ENCODE measurements around the gene ARNT2.
A peak's percentile ranks its signal among the peaks of the same experiment; 100 is the strongest.

Gene ARNT2

GRCh38 chr15:80462836-80463512 lies 58.8 kb downstream of the ARNT2 start:
- Mint-ChIP-seq H3K9me3 (no peaks in the 10 kb centered on the region), H3K27ac (no peak overlapping the region), H3K4me3 (no peak overlapping the region), H3K36me3 (no peaks in the 10 kb centered on the region), H3K4me1 (no peaks in the 10 kb centered on the region)
- DNase-seq (ENCODE audit: low spot score in 2 of 2) (no peak), ATAC-seq (no peak)

GRCh38 chr15:80464951-80465625 lies 60.9 kb downstream of the ARNT2 start:
- Mint-ChIP-seq H3K9me3 (no peaks in the 10 kb centered on the region), H3K27ac (no peak overlapping the region), H3K36me3 (no peaks in the 10 kb centered on the region), H3K4me3 (no peak overlapping the region), H3K4me1 (no peaks in the 10 kb centered on the region)
- DNase-seq (ENCODE audit: low spot score in 2 of 2) = no peak
- no peak for ATAC-seq

DNA sequence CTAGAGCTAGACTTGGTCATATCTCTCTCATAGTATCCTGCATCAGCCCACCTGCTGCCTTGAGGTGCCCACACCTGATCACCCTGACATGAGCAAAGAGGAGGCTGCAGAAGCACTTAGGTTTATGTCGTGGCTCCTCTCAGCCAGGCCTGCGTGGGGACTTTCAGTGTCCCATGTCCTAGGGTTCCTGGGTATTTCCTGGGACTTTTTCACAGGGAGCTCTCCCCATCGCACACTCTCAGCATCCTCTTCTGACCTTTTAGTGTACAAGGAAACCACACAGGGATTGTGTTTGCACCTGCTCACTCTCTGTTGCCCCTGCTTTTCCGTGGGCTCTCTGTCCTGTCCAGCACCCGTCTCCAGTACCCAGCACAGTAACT lies 61.4 kb downstream of the ARNT2 start:
- Mint-ChIP-seq H3K36me3 (no peaks in the 10 kb centered on the region), H3K4me3 (no peak overlapping the region), H3K27ac (no peak overlapping the region), H3K4me1 (no peaks in the 10 kb centered on the region), H3K9me3 (no peaks in the 10 kb centered on the region)
- no peak for DNase-seq (ENCODE audit: low spot score in 2 of 2)
- ATAC-seq = peak; percentile 24

DNA sequence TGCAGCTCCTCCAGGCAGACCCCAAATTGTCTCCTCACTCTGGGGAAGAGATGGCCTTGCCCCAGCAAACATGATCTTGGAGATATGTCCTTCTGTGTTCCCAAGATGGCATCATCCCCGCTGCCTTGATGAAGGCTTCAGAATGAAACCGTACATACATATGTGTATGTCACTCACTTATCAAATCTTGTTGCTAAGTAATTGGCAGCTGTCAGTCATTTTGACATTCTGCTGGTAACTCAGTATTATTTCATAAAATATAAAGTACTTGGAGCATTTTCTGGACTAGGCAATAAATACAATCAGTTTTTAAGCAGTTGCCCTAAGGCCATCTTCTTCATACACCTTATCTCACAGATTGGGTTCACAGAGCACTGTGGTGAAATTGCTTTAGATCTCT lies 62.4 kb downstream of the ARNT2 start:
- ATAC-seq (no peak), DNase-seq (ENCODE audit: low spot score in 2 of 2) (no peak)
- Mint-ChIP-seq H3K9me3 (no peaks in the 10 kb centered on the region), H3K27ac (no peak overlapping the region), H3K4me1 (no peaks in the 10 kb centered on the region), H3K36me3 (no peaks in the 10 kb centered on the region), H3K4me3 (no peak overlapping the region)

- no peak for ATAC-seq
- no peaks in the 10 kb centered on the region for H3K9me3 Mint-ChIP-seq
- no peak overlapping the region for H3K4me3 Mint-ChIP-seq
These were observed 63.1 kb downstream of the ARNT2 start for GRCh38 chr15:80467311-80467714.

DNA sequence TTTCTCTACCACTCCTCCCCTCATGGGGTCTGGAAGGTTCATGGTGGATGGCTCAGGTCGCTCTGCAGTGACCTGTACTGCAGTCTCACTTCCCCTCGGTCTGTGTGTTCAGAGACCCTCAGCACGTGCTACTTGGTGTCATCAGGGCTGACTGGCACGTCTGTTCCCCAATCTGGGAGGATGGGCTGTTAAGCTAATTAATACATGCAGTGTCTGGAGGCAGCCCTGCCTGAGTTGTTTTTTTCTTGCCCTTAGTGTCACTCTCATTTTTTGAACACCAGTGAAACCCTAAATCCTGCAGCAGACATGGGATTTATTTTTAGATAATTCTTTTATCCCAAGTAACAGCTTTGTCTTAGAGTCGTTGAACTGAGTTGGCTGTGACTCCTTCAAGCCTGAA lies 64.6 kb downstream of the ARNT2 start:
- Mint-ChIP-seq H3K27ac (no peak overlapping the region), H3K4me1 (no peaks in the 10 kb centered on the region)

More at GRCh38 chr15:80467311-80467714, 63.1 kb downstream of the ARNT2 start:
- Mint-ChIP-seq H3K4me1 (no peaks in the 10 kb centered on the region), H3K36me3 (no peaks in the 10 kb centered on the region), H3K27ac (no peak overlapping the region)
- DNase-seq (ENCODE audit: low spot score in 2 of 2) = no peak

GRCh38 chr15:80471881-80472280 lies 67.7 kb downstream of the ARNT2 start:
- no peaks in the 10 kb centered on the region for H3K9me3 Mint-ChIP-seq
- H3K36me3 Mint-ChIP-seq = no peaks in the 10 kb centered on the region
- H3K4me1 Mint-ChIP-seq = no peaks in the 10 kb centered on the region
- H3K4me3 Mint-ChIP-seq = no peak overlapping the region
- ATAC-seq (no peak), DNase-seq (ENCODE audit: low spot score in 2 of 2) (no peak)
- no peak overlapping the region for H3K27ac Mint-ChIP-seq

More for the DNA sequence above, 64.6 kb downstream of the ARNT2 start:
- Mint-ChIP-seq H3K36me3 (no peaks in the 10 kb centered on the region), H3K4me3 (no peak overlapping the region), H3K9me3 (no peaks in the 10 kb centered on the region)
- ATAC-seq (no peak), DNase-seq (ENCODE audit: low spot score in 2 of 2) (no peak)

- no peaks in the 10 kb centered on the region for H3K4me1 Mint-ChIP-seq
- no peak overlapping the region for H3K27ac Mint-ChIP-seq
- no peaks in the 10 kb centered on the region for H3K36me3 Mint-ChIP-seq
- DNase-seq (ENCODE audit: low spot score in 2 of 2) = no peak
- ATAC-seq = no peak
- H3K4me3 Mint-ChIP-seq = no peak overlapping the region
- H3K9me3 Mint-ChIP-seq = no peaks in the 10 kb centered on the region
These were observed 69.4 kb downstream of the ARNT2 start for GRCh38 chr15:80473286-80474223.

GRCh38 chr15:80474224-80475215 lies 70.3 kb downstream of the ARNT2 start:
- Mint-ChIP-seq H3K36me3 (no peaks in the 10 kb centered on the region), H3K27ac (no peak overlapping the region), H3K4me1 (no peaks in the 10 kb centered on the region), H3K9me3 (no peaks in the 10 kb centered on the region), H3K4me3 (no peak overlapping the region)
- DNase-seq (ENCODE audit: low spot score in 2 of 2) (no peak), ATAC-seq (no peak)

GRCh38 chr15:80475572-80475971 lies 71.4 kb downstream of the ARNT2 start:
- H3K36me3 Mint-ChIP-seq = no peaks in the 10 kb centered on the region

DNA sequence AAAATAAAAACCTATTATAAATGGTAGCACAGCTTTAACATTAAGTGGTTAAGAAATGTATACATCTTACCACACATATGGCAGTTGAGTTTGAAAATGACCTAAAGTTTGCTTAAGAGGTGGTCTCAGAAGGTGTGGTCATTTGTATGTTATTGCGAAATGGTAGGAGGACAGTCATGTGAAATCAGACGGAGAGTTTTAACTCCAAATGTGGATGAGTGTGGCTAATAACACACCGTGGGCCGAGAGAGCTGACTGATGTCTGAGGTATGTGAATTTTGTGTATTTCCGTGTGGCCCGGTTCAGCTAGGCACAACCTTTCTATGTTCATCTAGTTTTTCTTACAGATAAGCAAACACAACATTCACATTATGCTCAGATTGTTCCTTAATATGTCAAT lies 71.9 kb downstream of the ARNT2 start:
- Mint-ChIP-seq H3K27ac (no peak overlapping the region), H3K4me3 (no peak overlapping the region)

More at GRCh38 chr15:80475572-80475971, 71.4 kb downstream of the ARNT2 start:
- Mint-ChIP-seq H3K4me3 (no peak overlapping the region), H3K27ac (no peak overlapping the region), H3K9me3 (no peaks in the 10 kb centered on the region), H3K4me1 (no peaks in the 10 kb centered on the region)
- DNase-seq (ENCODE audit: low spot score in 2 of 2) (no peak), ATAC-seq (no peak)

DNA sequence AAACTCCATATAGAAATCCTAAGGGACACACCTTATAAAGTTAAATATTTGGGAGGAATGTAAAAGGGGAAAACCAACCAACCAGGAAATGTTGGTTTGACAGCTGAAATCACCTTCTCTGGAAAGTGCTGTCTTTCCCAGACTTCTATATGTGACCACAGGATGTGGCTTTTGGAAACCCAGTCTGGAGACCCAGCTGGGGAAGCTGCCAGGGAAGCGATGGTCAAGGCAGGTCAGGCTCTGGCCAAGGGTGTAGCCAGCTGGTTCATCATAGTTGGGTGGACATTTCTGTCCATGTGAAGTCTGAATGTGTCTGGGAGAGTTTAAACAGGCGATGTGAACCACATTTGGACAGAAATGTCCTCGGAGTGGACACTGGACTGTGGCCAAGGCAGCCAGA lies 73.9 kb downstream of the ARNT2 start:
- H3K27ac Mint-ChIP-seq = no peak overlapping the region
- no peaks in the 10 kb centered on the region for H3K36me3 Mint-ChIP-seq
- no peaks in the 10 kb centered on the region for H3K9me3 Mint-ChIP-seq
- ATAC-seq (no peak), DNase-seq (ENCODE audit: low spot score in 2 of 2) (no peak)
- no peaks in the 10 kb centered on the region for H3K4me1 Mint-ChIP-seq
- no peak overlapping the region for H3K4me3 Mint-ChIP-seq

More for the DNA sequence above, 71.9 kb downstream of the ARNT2 start:
- no peak for ATAC-seq
- H3K36me3 Mint-ChIP-seq = no peaks in the 10 kb centered on the region
- H3K9me3 Mint-ChIP-seq = no peaks in the 10 kb centered on the region
- H3K4me1 Mint-ChIP-seq = no peaks in the 10 kb centered on the region
- no peak for DNase-seq (ENCODE audit: low spot score in 2 of 2)

DNA sequence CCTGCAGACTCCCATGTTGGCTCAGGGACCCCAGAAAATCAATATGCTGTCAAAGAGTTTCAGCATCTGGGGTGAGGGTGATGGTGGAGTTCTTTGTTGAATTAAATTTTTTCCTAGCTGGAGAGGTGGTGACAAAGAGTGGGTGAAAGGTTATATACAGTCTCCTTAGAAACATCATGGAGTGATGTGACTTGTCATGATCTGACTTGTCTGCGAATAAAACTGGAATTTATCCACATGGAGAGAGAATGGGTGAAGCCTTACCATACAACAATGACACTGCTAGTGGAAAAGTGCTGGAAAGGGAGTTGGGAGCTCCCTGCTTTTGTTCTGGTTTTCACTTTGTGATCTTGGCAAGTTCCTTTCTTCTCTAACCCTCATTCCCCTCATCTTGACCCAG lies 75.0 kb downstream of the ARNT2 start:
- Mint-ChIP-seq H3K9me3 (no peaks in the 10 kb centered on the region), H3K36me3 (no peaks in the 10 kb centered on the region), H3K4me1 (no peaks in the 10 kb centered on the region), H3K27ac (no peak overlapping the region), H3K4me3 (no peak overlapping the region)
- DNase-seq (ENCODE audit: low spot score in 2 of 2) = no peak
- ATAC-seq = no peak

DNA sequence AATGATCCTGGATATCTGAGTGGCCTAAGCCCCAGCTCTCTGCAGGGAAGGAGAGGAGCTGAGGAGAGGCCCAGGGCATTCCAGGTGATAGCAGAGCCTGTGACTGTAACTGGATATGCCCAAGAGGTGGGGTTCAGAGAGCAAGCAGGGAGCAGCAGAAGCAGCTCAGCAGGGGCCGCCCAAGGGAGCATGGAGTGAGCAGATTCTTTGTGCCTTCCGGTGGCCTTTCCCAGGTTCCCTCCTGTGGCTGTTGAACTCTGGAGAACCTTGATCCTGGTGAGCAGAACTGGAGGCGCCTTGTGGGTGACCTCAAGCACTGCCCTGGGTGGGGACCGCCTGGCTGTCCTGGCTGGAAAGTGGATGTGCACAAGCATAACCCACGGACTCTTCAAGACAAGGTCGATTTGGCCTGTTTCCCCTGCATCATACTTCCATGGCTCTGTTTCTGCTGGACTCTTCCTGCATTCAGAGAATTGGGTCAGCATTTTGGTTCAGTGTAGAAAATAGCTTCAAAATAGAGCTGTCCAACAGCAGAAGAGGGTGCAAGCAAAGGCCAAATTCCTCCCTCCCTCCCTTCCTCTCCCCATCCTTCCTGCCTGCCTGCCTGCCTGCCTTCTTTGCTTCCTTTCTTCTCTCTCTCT lies 76.1 kb downstream of the ARNT2 start:
- H3K4me1 Mint-ChIP-seq = no peaks in the 10 kb centered on the region
- H3K9me3 Mint-ChIP-seq = no peaks in the 10 kb centered on the region
- no peak overlapping the region for H3K27ac Mint-ChIP-seq
- DNase-seq (ENCODE audit: low spot score in 2 of 2) = no peak
- no peak overlapping the region for H3K4me3 Mint-ChIP-seq
- no peak for ATAC-seq
- no peaks in the 10 kb centered on the region for H3K36me3 Mint-ChIP-seq

Measured in stimulated activated effector memory CD8-positive, alpha-beta T cell treated with anti-CD3 and anti-CD28 coated beads, Interleukin-12 subunit alpha, Interleukin-12 subunit beta, amount 100 ng/mL, for 72 hours (primary cell).